HepG2 (cell line): ENCODE measurements around the gene ZNF597. TPM values are rescaled to one million over a fixed set of nuclear protein-coding genes. Genes with fewer than 3 reads are reported as not detected.

ENCODE experiments used
- CSRNP1 ChIP-seq: sonication (generic); formaldehyde crosslinking; IDR thresholded peaks from 2 replicates; pipeline ENCODE4 v1.8.1; 2023; ENCODE audit warnings: mild to moderate bottlenecking, missing genetic modification reagents
- ELF1 ChIP-seq: sonication (generic); formaldehyde crosslinking; IDR thresholded peaks from 2 replicates; pipeline ENCODE4 v1.4.0; 2020; ENCODE audit warnings: missing genetic modification reagents
- FIP1L1 ChIP-seq: fragments of 200-400 bp; formaldehyde crosslinking; IDR thresholded peaks from 2 replicates; pipeline ENCODE4 v1.6.1; 2018; ENCODE audit warnings: low read depth, mild to moderate bottlenecking, low read length, moderate library complexity, borderline replicate concordance; ENCODE audit not compliant: insufficient read depth
- FOSL1 ChIP-seq: sonication (generic); formaldehyde crosslinking; IDR thresholded peaks from 2 replicates; pipeline ENCODE4 v1.9.0; 2021; ENCODE audit warnings: missing genetic modification reagents, borderline replicate concordance
- HNRNPH1 ChIP-seq: fragments of 200-400 bp; formaldehyde crosslinking; optimal IDR thresholded peaks from 2 replicates; pipeline ENCODE3; 2017; ENCODE audit warnings: mild to moderate bottlenecking, low read depth, low read length
- MAX ChIP-seq: IDR thresholded peaks from 2 replicates; pipeline ENCODE4 v1.6.1; 2012; ENCODE audit warnings: inconsistent platforms
- MED13 ChIP-seq: sonication (generic); formaldehyde crosslinking; IDR thresholded peaks from 2 replicates; pipeline ENCODE4 v1.5.0; 2020; ENCODE audit warnings: missing genetic modification reagents
- RBM22 ChIP-seq: fragments of 200-400 bp; formaldehyde crosslinking; optimal IDR thresholded peaks from 2 replicates; pipeline ENCODE3; 2017; ENCODE audit warnings: mild to moderate bottlenecking, low read length, moderate library complexity
- SP2 ChIP-seq: sonication (generic); formaldehyde crosslinking; IDR thresholded peaks from 2 replicates; pipeline ENCODE4 v1.5.1; 2020; ENCODE audit warnings: mild to moderate bottlenecking, missing genetic modification reagents
- SRF ChIP-seq: IDR thresholded peaks from 2 replicates; pipeline ENCODE4 v1.6.1; 2011; ENCODE audit warnings: mild to moderate bottlenecking, low read depth, low read length, moderate library complexity
- TMF1 ChIP-seq: sonication (generic); formaldehyde crosslinking; IDR thresholded peaks from 2 replicates; pipeline ENCODE4 v1.8.1; 2022; ENCODE audit warnings: low read depth, missing genetic modification reagents
- WIZ ChIP-seq: sonication (generic); formaldehyde crosslinking; IDR thresholded peaks from 2 replicates; pipeline ENCODE4 v1.5.1; 2020; ENCODE audit warnings: mild to moderate bottlenecking, missing genetic modification reagents
- YEATS4 ChIP-seq: sonication (generic); formaldehyde crosslinking; IDR thresholded peaks from 2 replicates; pipeline ENCODE4 v1.4.0; 2020; ENCODE audit warnings: missing genetic modification reagents, borderline replicate concordance
- ZBTB39 ChIP-seq: sonication (generic); formaldehyde crosslinking; IDR thresholded peaks from 2 replicates; pipeline ENCODE4 v1.5.0; 2020; ENCODE audit warnings: missing genetic modification reagents
- ZFY ChIP-seq: sonication (generic); formaldehyde crosslinking; IDR thresholded peaks from 2 replicates; pipeline ENCODE4 v1.4.0; 2020; ENCODE audit warnings: missing genetic modification reagents
- ZNF235 ChIP-seq: sonication (generic); formaldehyde crosslinking; IDR thresholded peaks from 2 replicates; pipeline ENCODE4 v1.8.1; 2023; ENCODE audit warnings: mild to moderate bottlenecking, missing genetic modification reagents, borderline replicate concordance
- ZNF326 ChIP-seq: sonication (generic); formaldehyde crosslinking; IDR thresholded peaks from 2 replicates; pipeline ENCODE4 v1.4.0; 2020; ENCODE audit warnings: missing genetic modification reagents, borderline replicate concordance
- ZNF510 ChIP-seq: sonication (generic); formaldehyde crosslinking; IDR thresholded peaks from 2 replicates; pipeline ENCODE4 v1.4.0; 2020; ENCODE audit warnings: low read depth, mild to moderate bottlenecking, missing genetic modification reagents
- ZNF614 ChIP-seq: IDR thresholded peaks from 2 replicates; pipeline ENCODE4 v1.6.1; 2018; ENCODE audit warnings: missing biosample characterization, missing genetic modification reagents, inconsistent platforms, borderline replicate concordance
- ZNF629 ChIP-seq: sonication (generic); formaldehyde crosslinking; conservative IDR thresholded peaks from 2 replicates; pipeline ENCODE4 v1.5.0; 2020; ENCODE audit warnings: missing genetic modification reagents
- ZNF678 ChIP-seq: sonication (generic); formaldehyde crosslinking; IDR thresholded peaks from 2 replicates; pipeline ENCODE4 v1.4.0; 2020; ENCODE audit warnings: mild to moderate bottlenecking, missing genetic modification reagents
- ZSCAN20 ChIP-seq: sonication (generic); formaldehyde crosslinking; IDR thresholded peaks from 2 replicates; pipeline ENCODE4 v1.4.0; 2020; ENCODE audit warnings: missing genetic modification reagents, mild to moderate bottlenecking, borderline replicate concordance
- ZSCAN30 ChIP-seq: sonication (generic); formaldehyde crosslinking; IDR thresholded peaks from 2 replicates; pipeline ENCODE4 v1.5.0; 2020; ENCODE audit warnings: mild to moderate bottlenecking, missing genetic modification reagents
- polyA plus RNA-seq, 8 experiments: library from polyadenylated mRNA; depleted of rRNA in 3 of 8; stranded (reverse) in 7 of 8; unstranded in 1 of 8; fragments of >200 nt; fragmentation: Illumina TruSeq in 4 of 8; extraction: Trizol in 4 of 8; gene quantifications; 2 replicates each; pipeline versions ENCODE4 v1.2.1 to v1.2.3, GENCODE V29; 2011 to 2016; ENCODE audit warnings: low read depth in 4 of 8, missing spikeins in 1 of 8, mixed read lengths in 1 of 8; ENCODE audit not compliant: insufficient read depth in 1 of 8
- total RNA-seq, 5 experiments: library from RNA; depleted of rRNA; stranded (reverse); fragments of >200 nt; fragmentation: Illumina TruSeq; extraction: Trizol; gene quantifications; 2 replicates each; pipeline ENCODE4 v1.2.3, GENCODE V29; 2016; ENCODE audit warnings: low read depth in 1 of 5
- TF ChIP-seq, protein P1 (sequence below): sonication (generic); formaldehyde crosslinking; IDR thresholded peaks from 2 replicates; pipeline ENCODE4 v1.4.0; 2020; ENCODE audit warnings: missing genetic modification reagents, borderline replicate concordance

The ZNF597 gene
- total and polyA plus RNA-seq, 2 of the 13 experiments (the other 11 are each of a cell fraction or from before 2014, with no cell fraction given), result 1.3 to 2.4 TPM

DNA sequence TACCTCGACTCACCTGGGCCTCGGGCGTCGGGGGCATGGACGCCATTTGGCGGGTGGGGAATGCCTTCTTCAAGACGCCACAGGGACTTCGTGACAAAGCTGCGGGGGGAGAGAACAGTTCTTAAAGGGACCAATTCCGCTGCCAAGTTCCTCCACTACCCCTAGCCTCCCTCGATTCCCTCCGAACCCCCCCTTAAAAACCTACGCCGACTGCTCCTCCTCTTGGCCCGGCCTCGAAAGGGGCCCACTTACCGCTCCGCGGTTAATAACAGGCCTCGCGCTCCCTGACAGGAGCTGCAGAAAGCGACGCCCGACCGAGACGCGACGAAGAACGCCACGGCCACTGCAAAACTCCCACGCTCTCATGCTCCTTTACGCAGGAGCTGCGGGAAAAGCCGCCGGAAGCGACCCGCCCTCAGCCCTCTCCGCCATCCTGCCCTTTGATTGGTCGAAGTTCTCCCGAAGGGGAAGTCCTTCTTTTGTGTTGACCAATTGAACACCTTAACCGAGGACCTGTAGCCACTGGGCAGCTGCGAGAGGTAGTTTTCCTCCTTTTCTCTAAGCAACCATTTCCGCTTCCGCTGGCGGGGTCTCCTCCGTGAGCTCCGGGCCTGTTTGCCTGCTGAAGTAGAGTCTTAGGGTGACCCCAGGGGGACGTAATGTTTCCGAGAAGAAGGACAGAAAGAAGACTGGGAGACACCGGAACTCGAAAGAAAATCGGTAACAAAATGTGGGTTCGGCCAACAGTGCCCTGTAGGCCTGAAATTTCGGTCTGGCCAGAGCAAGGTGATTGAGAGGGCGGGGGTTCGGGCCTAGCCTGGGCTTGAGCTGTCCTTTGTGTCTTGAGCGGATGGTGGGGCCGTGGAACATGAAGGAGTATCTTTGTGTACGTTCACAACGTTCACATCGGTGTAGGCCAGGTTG, at the start of gene ZNF597, which contains the start of gene NAA60 (continued):
- peak; percentile 86 for TF ChIP-seq SP2
- no peak for TF ChIP-seq ZNF678 (CRISPR knock-in tag)
- no peak for TF ChIP-seq FOSL1 (CRISPR knock-in tag)
- no peak for TF ChIP-seq ZSCAN20 (CRISPR knock-in tag)
- no peak for TF ChIP-seq CSRNP1
- no peak for TF ChIP-seq ZNF326
- TF ChIP-seq ZBTB39 (CRISPR knock-in tag), result no peak
- no peak for TF ChIP-seq WIZ
- TF ChIP-seq FIP1L1, result no peak
- TF ChIP-seq ZNF510 (CRISPR knock-in tag), result no peak
- TF ChIP-seq RBM22, result no peak
- no peak for TF ChIP-seq TMF1 (CRISPR knock-in tag)
- peak; percentile 44 for TF ChIP-seq MAX
- 0 out of 2 replicates have a peak, but pooled peaks have one; percentile 33 for TF ChIP-seq MED13 (CRISPR knock-in tag)
- peak; percentile 48; the same call in 1 of the 2 replicates for TF ChIP-seq ELF1
- no peak for TF ChIP-seq ZNF235 (CRISPR knock-in tag)
- TF ChIP-seq YEATS4 (CRISPR knock-in tag), result peak; percentile 67
- no peak for TF ChIP-seq ZSCAN30 (CRISPR knock-in tag)
- no peak for TF ChIP-seq SRF
- no peak for TF ChIP-seq HNRNPH1
- no peak for TF ChIP-seq ZNF629 (CRISPR knock-in tag)
- TF ChIP-seq, protein P1, sequence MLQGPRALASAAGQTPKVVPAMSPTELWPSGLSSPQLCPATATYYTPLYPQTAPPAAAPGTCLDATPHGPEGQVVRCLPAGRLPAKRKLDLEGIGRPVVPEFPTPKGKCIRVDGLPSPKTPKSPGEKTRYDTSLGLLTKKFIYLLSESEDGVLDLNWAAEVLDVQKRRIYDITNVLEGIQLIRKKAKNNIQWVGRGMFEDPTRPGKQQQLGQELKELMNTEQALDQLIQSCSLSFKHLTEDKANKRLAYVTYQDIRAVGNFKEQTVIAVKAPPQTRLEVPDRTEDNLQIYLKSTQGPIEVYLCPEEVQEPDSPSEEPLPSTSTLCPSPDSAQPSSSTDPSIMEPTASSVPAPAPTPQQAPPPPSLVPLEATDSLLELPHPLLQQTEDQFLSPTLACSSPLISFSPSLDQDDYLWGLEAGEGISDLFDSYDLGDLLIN (CRISPR knock-in tag), result no peak
- TF ChIP-seq ZNF614 (CRISPR knock-in tag), result 0 out of 2 replicates have a peak, but pooled peaks have one; percentile 21
- peak; percentile 84 for TF ChIP-seq ZFY (CRISPR knock-in tag)
